Vagina (tissue), 2 donors: ENCODE data around the gene EFCAB11.

ENCODE experiments used
- CTCF ChIP-seq, 3 experiments: fragments of 450-650 bp in 2 of 3; fragments of 200-600 bp in 1 of 3; sonication (generic) in 1 of 3; IDR thresholded peaks; one replicate each; pipeline ENCODE4 v1.5.1; 2017 to 2019; ENCODE audit warnings: antibody characterized with exemption in 3 of 3, mild to moderate bottlenecking in 2 of 3, moderate library complexity in 2 of 3
- POLR2AphosphoS5 ChIP-seq, 2 donors: sonication (generic); formaldehyde crosslinking; IDR thresholded peaks; one replicate each; pipeline ENCODE4 v1.9.0; 2017; ENCODE audit warnings: antibody characterized with exemption in 2 of 2, mild to moderate bottlenecking in 2 of 2, low read depth in 1 of 2; ENCODE audit not compliant: insufficient read depth in 1 of 2

GRCh38 chr14:89775151-89775550, 179.4 kb downstream of the EFCAB11 start:
- TF ChIP-seq CTCF (IDR thresholded peaks at IDR 0.05) (no peak), POLR2AphosphoS5 (IDR thresholded peaks at IDR 0.05; ENCODE audit: insufficient read depth in 1 of 2, low read depth in 1 of 2) (no peak)
